ENCODE data around the gene PARP3. TPM values are rescaled to one million over a fixed set of nuclear protein-coding genes. Genes with fewer than 3 reads are reported as not detected.

Gene PARP3
- total RNA-seq, 1 experiment from 2014 or later = 17.5 TPM

DNA sequence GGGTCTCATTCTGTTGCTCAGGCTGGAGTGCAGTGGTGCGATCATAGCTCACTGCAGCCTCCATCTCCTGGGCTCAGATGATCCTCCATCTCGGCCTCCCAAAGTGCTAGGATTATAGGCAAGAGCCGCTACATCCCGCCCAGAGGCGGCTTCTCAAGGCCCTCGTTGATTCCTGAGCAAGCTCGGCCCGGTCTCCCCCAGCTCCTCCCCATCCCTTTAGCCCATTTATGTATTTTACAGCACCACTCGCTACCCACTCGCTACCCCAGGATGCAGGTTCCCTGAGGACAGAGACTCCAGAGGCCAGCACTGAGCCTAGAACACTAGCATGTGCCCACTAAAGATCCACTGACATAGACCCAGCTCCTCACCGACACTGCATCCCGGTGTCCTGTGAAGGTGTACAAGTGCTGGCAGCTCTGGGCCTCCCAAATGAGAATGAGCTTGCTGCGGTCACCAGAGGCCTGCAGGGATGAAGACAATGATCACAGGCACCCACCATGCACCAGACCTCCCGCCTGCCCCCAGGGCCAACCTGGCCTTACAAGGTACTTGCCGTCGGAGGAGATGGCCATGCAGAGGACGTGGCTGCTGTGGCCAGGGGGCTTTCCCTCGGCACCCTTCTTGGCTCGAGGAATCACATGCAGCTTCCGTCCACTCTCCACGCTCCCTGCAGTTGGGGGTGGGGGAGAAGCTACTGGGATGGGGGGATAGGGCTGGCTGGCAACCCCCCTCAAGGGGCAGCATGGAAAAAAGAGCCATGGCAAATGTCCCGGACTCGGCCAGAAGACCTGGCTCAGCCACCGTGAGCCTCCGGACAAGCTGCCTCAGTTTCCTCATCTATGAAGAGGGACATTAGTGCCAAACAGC, 6.0 kb upstream of the PARP3 start:
- DNase-seq (ENCODE audit: low read depth, low spot score) (no peak), ATAC-seq (no peak)
- H3K79me2 ChIP-seq (ENCODE audit: insufficient read depth, low read length) = peaks cover 45% of the 10 kb centered on the region
- CTCF ChIA-PET = no interaction called here
- H3K4me3 ChIP-seq (replicated peaks in 1 of 2; ENCODE audit: low read depth in 1 of 2, low read length in 2 of 2) = no peak overlapping the region
- H3K9me3 ChIP-seq (ENCODE audit: control insufficient read depth in 1 of 2, insufficient read depth in 1 of 2, low read depth in 1 of 2, low read length in 2 of 2) = no peaks in the 10 kb centered on the region
- TF ChIP-seq, protein P1, sequence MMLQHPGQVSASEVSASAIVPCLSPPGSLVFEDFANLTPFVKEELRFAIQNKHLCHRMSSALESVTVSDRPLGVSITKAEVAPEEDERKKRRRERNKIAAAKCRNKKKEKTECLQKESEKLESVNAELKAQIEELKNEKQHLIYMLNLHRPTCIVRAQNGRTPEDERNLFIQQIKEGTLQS (IDR thresholded peaks at IDR 0.05) = no peak
- TF ChIP-seq SP1 (IDR thresholded peaks at IDR 0.05; ENCODE audit: low read depth) (no peak), ZFX (IDR thresholded peaks at IDR 0.05) (no peak), YY1 (IDR thresholded peaks at IDR 0.05; ENCODE audit: extremely low read depth, insufficient replicate concordance, low read depth, low read length) (no peak), ELF1 (IDR thresholded peaks at IDR 0.05; ENCODE audit: borderline replicate concordance, low read depth) (no peak), SIN3A (IDR thresholded peaks at IDR 0.05; ENCODE audit: low read depth) (no peak), JUND (IDR thresholded peaks at IDR 0.05) (no peak), RAD21 (IDR thresholded peaks at IDR 0.05; ENCODE audit: low read depth) (no peak), EZH2phosphoT487 (IDR thresholded peaks at IDR 0.05; ENCODE audit: borderline replicate concordance) (no peak), POLR2A (IDR thresholded peaks at IDR 0.05; ENCODE audit: borderline replicate concordance, extremely low read depth, insufficient read depth, insufficient read length) (no peak), ZNF274 (IDR thresholded peaks at IDR 0.05; ENCODE audit: low read depth, low read length) (no peak), CEBPB (IDR thresholded peaks at IDR 0.05; ENCODE audit: low read depth) (no peak), FOSL1 (IDR thresholded peaks at IDR 0.05; ENCODE audit: low read depth) (no peak)
- TF ChIP-seq, protein P2, sequence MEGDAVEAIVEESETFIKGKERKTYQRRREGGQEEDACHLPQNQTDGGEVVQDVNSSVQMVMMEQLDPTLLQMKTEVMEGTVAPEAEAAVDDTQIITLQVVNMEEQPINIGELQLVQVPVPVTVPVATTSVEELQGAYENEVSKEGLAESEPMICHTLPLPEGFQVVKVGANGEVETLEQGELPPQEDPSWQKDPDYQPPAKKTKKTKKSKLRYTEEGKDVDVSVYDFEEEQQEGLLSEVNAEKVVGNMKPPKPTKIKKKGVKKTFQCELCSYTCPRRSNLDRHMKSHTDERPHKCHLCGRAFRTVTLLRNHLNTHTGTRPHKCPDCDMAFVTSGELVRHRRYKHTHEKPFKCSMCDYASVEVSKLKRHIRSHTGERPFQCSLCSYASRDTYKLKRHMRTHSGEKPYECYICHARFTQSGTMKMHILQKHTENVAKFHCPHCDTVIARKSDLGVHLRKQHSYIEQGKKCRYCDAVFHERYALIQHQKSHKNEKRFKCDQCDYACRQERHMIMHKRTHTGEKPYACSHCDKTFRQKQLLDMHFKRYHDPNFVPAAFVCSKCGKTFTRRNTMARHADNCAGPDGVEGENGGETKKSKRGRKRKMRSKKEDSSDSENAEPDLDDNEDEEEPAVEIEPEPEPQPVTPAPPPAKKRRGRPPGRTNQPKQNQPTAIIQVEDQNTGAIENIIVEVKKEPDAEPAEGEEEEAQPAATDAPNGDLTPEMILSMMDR (IDR thresholded peaks at IDR 0.05 in 2 of 3, conservative IDR thresholded peaks at IDR 0.05 in 1 of 3; ENCODE audit: borderline replicate concordance in 1 of 3, insufficient read depth in 1 of 3, low read depth in 2 of 3, low read length in 2 of 3) = no peak
- no peak overlapping the region for H3K4me2 ChIP-seq (ENCODE audit: low read length)
- BruUV-seq (replicated peaks) = no TSS peak
- H4K20me1 ChIP-seq (ENCODE audit: insufficient read depth) = 0 out of 2 replicates have a peak, but pooled peaks cover 4% of the 10 kb centered on the region
- H3K27ac ChIP-seq (ENCODE audit: low read depth, low read length) = no peak overlapping the region
- H3K36me3 ChIP-seq (ENCODE audit: control insufficient read depth in 1 of 2, insufficient read depth in 2 of 2, low read length in 2 of 2) = peaks cover 29 to 65% of the 10 kb centered on the region in 2 experiments
- intact Hi-C loops (cut with micrococcal nuclease) = no loop called here
- peaks cover 12% of the 10 kb centered on the region in 2 experiments for H3K4me1 ChIP-seq (ENCODE audit: control insufficient read depth in 1 of 2, insufficient read depth in 2 of 2, low read length in 2 of 2)
- POLR2A ChIA-PET = no interaction called here
- H2AFZ ChIP-seq (ENCODE audit: low read depth, low read length, poor library complexity, severe bottlenecking) = no peak overlapping the region
- no peaks in the 10 kb centered on the region for H3K9me2 ChIP-seq (ENCODE audit: insufficient read depth)
- no peak overlapping the region for H3K9ac ChIP-seq (ENCODE audit: low read length)
- RAD21 ChIA-PET (ENCODE audit: low non-redundant PET in 1 of 2, low total read pairs in 2 of 2, uncharacterized antibody in 2 of 2, unreplicated experiment in 2 of 2) = no interaction called here
- no peaks in the 10 kb centered on the region for H3K27me3 ChIP-seq (ENCODE audit: insufficient read depth, low read length)
